Activated naive CD4-positive, alpha-beta T cell treated with anti-CD3 and anti-CD28 coated beads, Interleukin-2, amount 10 ng/mL, durations not matched to agents 7 days and 5 days (primary cell): ENCODE measurements around the gene AGAP1.

Experiments used
- CTCF ChIA-PET: fragments of 350-600 bp; sonication (Branson Sonifier 250); formaldehyde crosslinking; loops from one replicate; lab custom pipeline; 2021; ENCODE audit warnings: antibody characterized with exemption; lab: Charles Lee
- DNase-seq: peaks from one replicate; pipeline ENCODE4 v3.0.0-alpha.2; 2020
- H3K27ac Mint-ChIP-seq: one replicate; pipeline ENCODE4 v1.8.0; 2021; ENCODE audit warnings: mild to moderate bottlenecking, moderate library complexity, mixed read lengths
- H3K27me3 Mint-ChIP-seq: one replicate; pipeline ENCODE4 v1.8.0; 2021; ENCODE audit warnings: mild to moderate bottlenecking, mixed read lengths
- H3K36me3 Mint-ChIP-seq: one replicate; pipeline ENCODE4 v1.8.0; 2021; ENCODE audit warnings: mixed read lengths
- H3K4me1 Mint-ChIP-seq: one replicate; pipeline ENCODE4 v1.8.0; 2021; ENCODE audit warnings: mixed read lengths
- H3K4me3 Mint-ChIP-seq: one replicate; pipeline ENCODE4 v1.8.0; 2021; ENCODE audit warnings: mild to moderate bottlenecking, moderate library complexity, mixed read lengths
- H3K9me3 Mint-ChIP-seq: one replicate; pipeline ENCODE4 v1.8.0; 2021; ENCODE audit warnings: mixed read lengths

The AGAP1 gene

GRCh38 chr2:235977445-235977844 lies 483.6 kb downstream of the AGAP1 start:
- H3K9me3 Mint-ChIP-seq = no peaks in the 10 kb centered on the region
- CTCF ChIA-PET = no interaction called here
- no peaks in the 10 kb centered on the region for H3K4me1 Mint-ChIP-seq
- H3K27me3 Mint-ChIP-seq = peaks cover 4% of the 10 kb centered on the region
- no peak overlapping the region for H3K4me3 Mint-ChIP-seq
- H3K27ac Mint-ChIP-seq = no peak overlapping the region
- H3K36me3 Mint-ChIP-seq = no peaks in the 10 kb centered on the region
- DNase-seq = no peak

GRCh38 chr2:235978022-235978421 lies 484.2 kb downstream of the AGAP1 start:
- peaks cover 4% of the 10 kb centered on the region for H3K27me3 Mint-ChIP-seq
- H3K4me1 Mint-ChIP-seq = no peaks in the 10 kb centered on the region
- no peaks in the 10 kb centered on the region for H3K36me3 Mint-ChIP-seq
- DNase-seq = no peak
- no peaks in the 10 kb centered on the region for H3K9me3 Mint-ChIP-seq
- no peak overlapping the region for H3K27ac Mint-ChIP-seq
- CTCF ChIA-PET = no interaction called here
- no peak overlapping the region for H3K4me3 Mint-ChIP-seq

- Mint-ChIP-seq H3K36me3 (no peaks in the 10 kb centered on the region), H3K4me3 (no peak overlapping the region), H3K27ac (no peak overlapping the region), H3K4me1 (no peaks in the 10 kb centered on the region), H3K9me3 (no peaks in the 10 kb centered on the region), H3K27me3 (no peaks in the 10 kb centered on the region)
- CTCF ChIA-PET = no interaction called here
- no peak for DNase-seq
Observed at GRCh38 chr2:235979037-235979436, 485.2 kb downstream of the AGAP1 start.

- Mint-ChIP-seq H3K27me3 (no peaks in the 10 kb centered on the region), H3K27ac (no peak overlapping the region), H3K4me3 (no peak overlapping the region), H3K9me3 (no peaks in the 10 kb centered on the region), H3K36me3 (no peaks in the 10 kb centered on the region), H3K4me1 (no peaks in the 10 kb centered on the region)
- no peak for DNase-seq
- CTCF ChIA-PET = no interaction called here
Observed at GRCh38 chr2:235979753-235980435, 486.1 kb downstream of the AGAP1 start.

GRCh38 chr2:235981631-235982030 lies 487.8 kb downstream of the AGAP1 start:
- Mint-ChIP-seq H3K9me3 (no peaks in the 10 kb centered on the region), H3K36me3 (no peaks in the 10 kb centered on the region), H3K4me1 (no peaks in the 10 kb centered on the region), H3K27me3 (no peaks in the 10 kb centered on the region), H3K4me3 (no peak overlapping the region), H3K27ac (no peak overlapping the region)
- CTCF ChIA-PET = no interaction called here
- no peak for DNase-seq

- no peaks in the 10 kb centered on the region for H3K4me1 Mint-ChIP-seq
- H3K27me3 Mint-ChIP-seq = no peaks in the 10 kb centered on the region
- H3K27ac Mint-ChIP-seq = no peak overlapping the region
- CTCF ChIA-PET = no interaction called here
- no peaks in the 10 kb centered on the region for H3K36me3 Mint-ChIP-seq
- no peaks in the 10 kb centered on the region for H3K9me3 Mint-ChIP-seq
- DNase-seq = no peak
- no peak overlapping the region for H3K4me3 Mint-ChIP-seq
Observed at GRCh38 chr2:235983016-235983415, 489.2 kb downstream of the AGAP1 start.

- no peak overlapping the region for H3K27ac Mint-ChIP-seq
- H3K36me3 Mint-ChIP-seq = no peaks in the 10 kb centered on the region
- DNase-seq = no peak
- no peak overlapping the region for H3K4me3 Mint-ChIP-seq
- H3K27me3 Mint-ChIP-seq = no peaks in the 10 kb centered on the region
- no peaks in the 10 kb centered on the region for H3K4me1 Mint-ChIP-seq
- CTCF ChIA-PET = no interaction called here
- H3K9me3 Mint-ChIP-seq = peaks cover 2% of the 10 kb centered on the region
Observed at GRCh38 chr2:235984552-235984951, 490.7 kb downstream of the AGAP1 start.

GRCh38 chr2:235986361-235986760 lies 492.5 kb downstream of the AGAP1 start:
- Mint-ChIP-seq H3K27ac (no peak overlapping the region), H3K27me3 (no peaks in the 10 kb centered on the region), H3K36me3 (no peaks in the 10 kb centered on the region), H3K4me1 (no peaks in the 10 kb centered on the region), H3K4me3 (no peak overlapping the region), H3K9me3 (peaks cover 2% of the 10 kb centered on the region)
- CTCF ChIA-PET = no interaction called here
- no peak for DNase-seq

- Mint-ChIP-seq H3K9me3 (peaks cover 2% of the 10 kb centered on the region), H3K4me1 (no peaks in the 10 kb centered on the region), H3K36me3 (no peaks in the 10 kb centered on the region), H3K27ac (no peak overlapping the region), H3K4me3 (no peak overlapping the region), H3K27me3 (no peaks in the 10 kb centered on the region)
- no peak for DNase-seq
- CTCF ChIA-PET = no interaction called here
Observed at GRCh38 chr2:235988271-235989015, 494.6 kb downstream of the AGAP1 start.

- no peak for DNase-seq
- Mint-ChIP-seq H3K4me3 (no peak overlapping the region), H3K9me3 (peaks cover 2% of the 10 kb centered on the region), H3K4me1 (no peaks in the 10 kb centered on the region), H3K27ac (no peak overlapping the region), H3K27me3 (no peaks in the 10 kb centered on the region), H3K36me3 (no peaks in the 10 kb centered on the region)
- CTCF ChIA-PET = no interaction called here
Observed at GRCh38 chr2:235989591-235989990, 495.7 kb downstream of the AGAP1 start.

- Mint-ChIP-seq H3K36me3 (no peaks in the 10 kb centered on the region), H3K27ac (no peak overlapping the region), H3K4me3 (no peak overlapping the region), H3K27me3 (no peaks in the 10 kb centered on the region), H3K9me3 (peaks cover 2% of the 10 kb centered on the region), H3K4me1 (no peaks in the 10 kb centered on the region)
- CTCF ChIA-PET = no interaction called here
- DNase-seq = no peak
Observed at GRCh38 chr2:235990344-235990743, 496.5 kb downstream of the AGAP1 start.

- H3K4me3 Mint-ChIP-seq = no peak overlapping the region
- H3K36me3 Mint-ChIP-seq = no peaks in the 10 kb centered on the region
- peaks cover 2% of the 10 kb centered on the region for H3K9me3 Mint-ChIP-seq
- DNase-seq = no peak
- CTCF ChIA-PET = no interaction called here
- no peak overlapping the region for H3K27ac Mint-ChIP-seq
- no peaks in the 10 kb centered on the region for H3K4me1 Mint-ChIP-seq
- no peaks in the 10 kb centered on the region for H3K27me3 Mint-ChIP-seq
Observed at GRCh38 chr2:235992024-235992423, 498.2 kb downstream of the AGAP1 start.

GRCh38 chr2:235996419-235996818 lies 502.6 kb downstream of the AGAP1 start:
- CTCF ChIA-PET = no interaction called here
- H3K36me3 Mint-ChIP-seq = no peaks in the 10 kb centered on the region
- no peak overlapping the region for H3K4me3 Mint-ChIP-seq
- no peak for DNase-seq
- H3K27me3 Mint-ChIP-seq = no peaks in the 10 kb centered on the region
- H3K27ac Mint-ChIP-seq = no peak overlapping the region
- peaks cover 1% of the 10 kb centered on the region for H3K9me3 Mint-ChIP-seq
- H3K4me1 Mint-ChIP-seq = no peaks in the 10 kb centered on the region

- CTCF ChIA-PET = no interaction called here
- H3K4me1 Mint-ChIP-seq = no peaks in the 10 kb centered on the region
- peaks cover 2% of the 10 kb centered on the region for H3K9me3 Mint-ChIP-seq
- H3K4me3 Mint-ChIP-seq = no peak overlapping the region
- no peak overlapping the region for H3K27ac Mint-ChIP-seq
- H3K36me3 Mint-ChIP-seq = no peaks in the 10 kb centered on the region
- DNase-seq = no peak
- H3K27me3 Mint-ChIP-seq = no peaks in the 10 kb centered on the region
Observed at GRCh38 chr2:235999011-235999410, 505.2 kb downstream of the AGAP1 start.

GRCh38 chr2:236001166-236001828 lies 507.5 kb downstream of the AGAP1 start:
- no peak for DNase-seq
- Mint-ChIP-seq H3K9me3 (peaks cover 2% of the 10 kb centered on the region), H3K36me3 (no peaks in the 10 kb centered on the region), H3K27ac (no peak overlapping the region), H3K27me3 (no peaks in the 10 kb centered on the region), H3K4me1 (no peaks in the 10 kb centered on the region), H3K4me3 (no peak overlapping the region)
- CTCF ChIA-PET = no interaction called here
